ENCODE measurements around the gene PEF1.

DNA sequence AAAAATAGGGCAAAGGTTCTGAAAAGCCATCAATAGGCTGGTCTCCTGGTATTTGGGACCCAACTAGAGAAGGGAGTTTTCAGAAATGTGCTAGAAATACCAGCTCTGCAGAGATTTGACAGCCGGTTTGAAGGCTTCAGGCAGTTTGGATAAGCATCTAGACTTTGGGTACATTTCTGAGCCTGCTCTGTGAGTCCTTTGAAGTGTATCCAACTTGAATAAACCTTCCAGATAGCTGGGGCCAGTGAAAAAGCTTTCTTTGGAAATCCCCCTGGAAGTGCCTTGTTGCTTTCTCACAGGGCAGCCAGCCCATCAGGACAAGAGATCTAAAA is 6.4 kb upstream of the PEF1 start:
- no peak for TF ChIP-seq TAF1 (IDR thresholded peaks at IDR 0.05; ENCODE audit: low read depth)
- TF ChIP-seq YY1 (IDR thresholded peaks at IDR 0.05; ENCODE audit: low read depth): no peak
- TF ChIP-seq USF1 (IDR thresholded peaks at IDR 0.05): no peak
- no peak for TF ChIP-seq RAD21 (IDR thresholded peaks at IDR 0.05; ENCODE audit: low read depth)
